H1 (cell line): ENCODE measurements around the gene NNMT. TPM values are rescaled to one million over a fixed set of nuclear protein-coding genes. Genes with fewer than 3 reads are reported as not detected.

Source experiments
- CTCF ChIA-PET: fragments of 300-600 bp; sonication (Branson Sonifier 250); formaldehyde crosslinking; loops from one replicate; lab custom pipeline; 2021; ENCODE audit not compliant: partially characterized antibody; lab: Charles Lee
- POLR2A ChIA-PET: fragments of 300-600 bp; sonication (Branson Sonifier 250); formaldehyde crosslinking; loops from one replicate; lab custom pipeline; 2021; ENCODE audit warnings: inconsistent platforms; ENCODE audit not compliant: partially characterized antibody; lab: Charles Lee
- DNase-seq, 2 experiments: peaks; one replicate each; pipeline versions ENCODE4 v3.0.0 to v3.0.0-alpha.2; 2010 to 2022; ENCODE audit warnings: low spot score in 2 of 2, low read depth in 1 of 2, mixed read lengths in 1 of 2
- FAIRE-seq: peaks from 2 replicates; lab custom pipeline; 2011; peaks lifted over from hg19 to GRCh38; lab: Jason Lieb, UNC
- H2AFZ ChIP-seq: 2 replicates; pipeline ENCODE4 v1.8.1; 2012; ENCODE audit warnings: low read length, inconsistent platforms
- H2AK5ac ChIP-seq: 2 replicates; pipeline ENCODE4 v1.6.1; 2013; ENCODE audit warnings: low read depth, low read length
- H2BK120ac ChIP-seq: replicated peaks from 2 replicates; pipeline ENCODE3; 2013; ENCODE audit warnings: low read depth, low read length, inconsistent platforms
- H2BK12ac ChIP-seq: 2 replicates; pipeline ENCODE4 v1.6.1; 2013; ENCODE audit warnings: low read depth, low read length
- H2BK15ac ChIP-seq: 2 replicates; pipeline ENCODE4 v1.6.1; 2013; ENCODE audit warnings: low read length
- H2BK20ac ChIP-seq: 2 replicates; pipeline ENCODE4 v1.6.1; 2013; ENCODE audit warnings: low read length
- H2BK5ac ChIP-seq: 2 replicates; pipeline ENCODE4 v1.6.1; 2013; ENCODE audit warnings: low read depth, low read length
- H3K14ac ChIP-seq: 2 replicates; pipeline ENCODE4 v1.6.1; 2013; ENCODE audit warnings: inconsistent platforms; ENCODE audit not compliant: insufficient read length
- H3K18ac ChIP-seq: 2 replicates; pipeline ENCODE4 v1.6.1; 2013; ENCODE audit warnings: low read length; ENCODE audit errors: extremely low read depth
- H3K23ac ChIP-seq: 2 replicates; pipeline ENCODE4 v1.6.1; 2013; ENCODE audit warnings: inconsistent platforms; ENCODE audit not compliant: insufficient read length
- H3K23me2 ChIP-seq: 2 replicates; pipeline ENCODE4 v1.6.1; 2013; ENCODE audit warnings: low read depth, low read length
- H3K27ac ChIP-seq: 2 replicates; pipeline ENCODE4 v1.6.1; 2011; ENCODE audit warnings: low read depth, low read length, inconsistent platforms
- H3K27me3 ChIP-seq, 4 experiments: replicated peaks in 1 of 4; 1 replicate in 1 of 4; 2 replicates in 3 of 4; pipeline versions ENCODE4 v1.6.1 to v1.8.1; 2011 to 2013; ENCODE audit warnings: low read length in 3 of 4, mild to moderate bottlenecking in 3 of 4, inconsistent platforms in 2 of 4, mixed read lengths in 2 of 4, moderate library complexity in 1 of 4; ENCODE audit not compliant: control insufficient read depth in 3 of 4, insufficient read depth in 3 of 4; ENCODE audit errors: extremely low read depth in 1 of 4
- H3K36me3 ChIP-seq, 4 experiments: 2 replicates each; pipeline versions ENCODE4 v1.6.1 to v1.8.1; 2011 to 2013; ENCODE audit warnings: mild to moderate bottlenecking in 4 of 4, low read length in 3 of 4, moderate library complexity in 2 of 4, control low read depth in 1 of 4, inconsistent platforms in 1 of 4; ENCODE audit not compliant: insufficient read depth in 4 of 4, control insufficient read depth in 2 of 4
- H3K4ac ChIP-seq: replicated peaks from 2 replicates; pipeline ENCODE3; 2013; ENCODE audit warnings: low read length, low read depth, mixed read lengths, inconsistent platforms; ENCODE audit not compliant: insufficient read length
- H3K4me1 ChIP-seq, 4 experiments: replicated peaks in 1 of 4; 1 replicate in 1 of 4; 2 replicates in 3 of 4; pipeline versions ENCODE4 v1.6.1 to v1.8.1; 2011 to 2013; ENCODE audit warnings: low read length in 3 of 4, inconsistent platforms in 2 of 4, mixed read lengths in 1 of 4; ENCODE audit not compliant: insufficient read depth in 4 of 4, control insufficient read depth in 3 of 4
- H3K4me2 ChIP-seq, 2 experiments: 2 replicates each; pipeline versions ENCODE4 v1.6.1 to v1.8.1; 2011 to 2013; ENCODE audit warnings: low read depth in 2 of 2, low read length in 2 of 2, control low read depth in 1 of 2, inconsistent platforms in 1 of 2, mild to moderate bottlenecking in 1 of 2; ENCODE audit not compliant: insufficient read depth in 1 of 2
- H3K4me3 ChIP-seq, 4 experiments: fragments of 200-600, 300-600 bp in 1 of 4; sonication (generic), shearing (Covaris generic), sonication (Bioruptor Twin) in 1 of 4; 2 replicates each; pipeline versions ENCODE4 v1.5.1 to v1.8.1; 2011 to 2016; ENCODE audit warnings: low read length in 4 of 4, low read depth in 3 of 4, control low read depth in 2 of 4, inconsistent platforms in 2 of 4, mild to moderate bottlenecking in 2 of 4, mixed read lengths in 1 of 4, moderate library complexity in 1 of 4; ENCODE audit not compliant: insufficient read depth in 2 of 4; ENCODE audit errors: extremely low read depth in 1 of 4
- H3K56ac ChIP-seq: replicated peaks from 2 replicates; pipeline ENCODE3; 2013; ENCODE audit warnings: low read depth, mild to moderate bottlenecking, mixed read lengths, low read length, inconsistent platforms; ENCODE audit not compliant: insufficient read length
- H3K79me1 ChIP-seq: 2 replicates; pipeline ENCODE4 v1.6.1; 2013; ENCODE audit warnings: low read depth, low read length, control low read depth
- H3K79me2 ChIP-seq, 2 experiments: 2 replicates each; pipeline versions ENCODE4 v1.6.1 to v1.8.1; 2012 to 2013; ENCODE audit warnings: low read length in 2 of 2, mild to moderate bottlenecking in 2 of 2, inconsistent platforms in 1 of 2; ENCODE audit not compliant: insufficient read depth in 2 of 2, control insufficient read depth in 1 of 2
- H3K9ac ChIP-seq, 4 experiments: replicated peaks in 1 of 4; 1 replicate in 1 of 4; 2 replicates in 3 of 4; pipeline versions ENCODE4 v1.6.1 to v1.8.1; 2011 to 2013; ENCODE audit warnings: low read depth in 3 of 4, low read length in 3 of 4, control low read depth in 2 of 4, mild to moderate bottlenecking in 2 of 4, moderate library complexity in 2 of 4, inconsistent platforms in 1 of 4; ENCODE audit errors: extremely low read depth in 1 of 4
- H3K9me3 ChIP-seq, 2 experiments: 2 replicates each; pipeline versions ENCODE4 v1.6.1 to v1.8.1; 2012 to 2013; ENCODE audit warnings: mild to moderate bottlenecking in 2 of 2, moderate library complexity in 2 of 2, control low read depth in 1 of 2, inconsistent platforms in 1 of 2, low read depth in 1 of 2, low read length in 1 of 2, mixed read lengths in 1 of 2; ENCODE audit not compliant: insufficient read depth in 2 of 2
- H4K20me1 ChIP-seq, 2 experiments: replicated peaks in 1 of 2; 2 replicates each; pipeline versions ENCODE3 to v1.8.1; 2011 to 2013; ENCODE audit warnings: inconsistent platforms in 2 of 2, low read length in 2 of 2, mild to moderate bottlenecking in 1 of 2; ENCODE audit not compliant: insufficient read depth in 2 of 2, control insufficient read depth in 1 of 2
- H4K5ac ChIP-seq: 2 replicates; pipeline ENCODE4 v1.6.1; 2013; ENCODE audit warnings: low read length, low read depth, mixed read lengths, inconsistent platforms; ENCODE audit not compliant: insufficient read length
- H4K8ac ChIP-seq: 2 replicates; pipeline ENCODE4 v1.8.0; 2013; ENCODE audit warnings: mild to moderate bottlenecking, moderate library complexity, low read length, inconsistent platforms; ENCODE audit not compliant: insufficient read depth; ENCODE audit errors: extremely low read depth
- H4K91ac ChIP-seq: replicated peaks from 2 replicates; pipeline ENCODE3; 2013; ENCODE audit warnings: low read length, mixed read lengths, inconsistent platforms; ENCODE audit not compliant: insufficient read length
- BACH1 ChIP-seq: IDR thresholded peaks from 2 replicates; pipeline ENCODE4 v1.6.1; 2012; ENCODE audit warnings: low read length, improper control_type of control experiment
- RAD21 ChIP-seq, 2 experiments: IDR thresholded peaks in 1 of 2; conservative IDR thresholded peaks in 1 of 2; 2 replicates each; pipeline ENCODE4 v1.6.1; 2011; ENCODE audit warnings: low read depth in 2 of 2, low read length in 2 of 2, improper control_type of control experiment in 1 of 2, inconsistent platforms in 1 of 2, mild to moderate bottlenecking in 1 of 2, moderate library complexity in 1 of 2
- SP2 ChIP-seq: IDR thresholded peaks from 2 replicates; pipeline ENCODE4 v1.6.1; 2012; ENCODE audit warnings: mild to moderate bottlenecking, low read length, inconsistent platforms
- TEAD4 ChIP-seq: IDR thresholded peaks from 2 replicates; pipeline ENCODE4 v1.6.1; 2012; ENCODE audit warnings: low read depth, low read length, inconsistent platforms, mixed read lengths
- WGBS, 2 experiments: shearing (Covaris generic) in 1 of 2; methylation state at CpG; one replicate each; pipeline versions ENCODE4 v1.1.6 to v1.1.7; 2013 to 2015; ENCODE audit warnings: low lambda C conversion rate in 2 of 2, mixed read lengths in 2 of 2, inconsistent platforms in 1 of 2, low coverage in 1 of 2, missing lambda C conversion rate in 1 of 2; ENCODE audit not compliant: insufficient replicate concordance in 2 of 2, insufficient coverage in 1 of 2, insufficient read length in 1 of 2; ENCODE audit errors: extremely low coverage in 1 of 2, missing lambda C conversion rate in 1 of 2; 5-methylcytosine and 5-hydroxymethylcytosine counted together
- polyA plus RNA-seq, 7 experiments: library from polyadenylated mRNA; depleted of rRNA in 3 of 7; stranded (reverse) in 5 of 7; unstranded in 2 of 7; fragments of >200 nt in 5 of 7; fragments of 200-250 nt in 2 of 7; gene quantifications; 1 replicate in 5 of 7; 2 replicates in 1 of 7; 4 replicates in 1 of 7; pipeline versions ENCODE4 v1.2.1 to v1.2.3, GENCODE V29; 2011 to 2013; ENCODE audit warnings: missing spikeins in 2 of 7, mixed read lengths in 2 of 7
- total RNA-seq: library from RNA; stranded (reverse); fragmentation: NEBNext Ultra II Directional; extraction: Animal tissue kit (Norgen Biotek cat#: 25700); gene quantifications from 2 replicates; pipeline ENCODE4 v1.2.1, GENCODE V29; 2021
- TF ChIP-seq, protein P1 (sequence below): IDR thresholded peaks from 2 replicates; pipeline ENCODE4 v1.6.1; 2012; ENCODE audit warnings: inconsistent platforms
- TF ChIP-seq, protein P2 (sequence below), 3 experiments: IDR thresholded peaks; 1 replicate in 2 of 3; 2 replicates in 1 of 3; pipeline versions ENCODE4 v1.5.1 to v1.6.1; 2011; ENCODE audit warnings: low read length in 3 of 3, mild to moderate bottlenecking in 3 of 3, inconsistent platforms in 2 of 3, low read depth in 1 of 3, moderate library complexity in 1 of 3; ENCODE audit not compliant: insufficient read depth in 1 of 3; ENCODE audit errors: control extremely low read depth in 1 of 3
- TF ChIP-seq, protein P3 (sequence below): IDR thresholded peaks from 2 replicates; pipeline ENCODE4 v1.6.1; 2012; ENCODE audit warnings: inconsistent platforms

The NNMT gene
- total and polyA plus RNA-seq, 2 of the 8 experiments (the other 6 are each of a cell fraction or from before 2014, with no cell fraction given): not detected

DNA sequence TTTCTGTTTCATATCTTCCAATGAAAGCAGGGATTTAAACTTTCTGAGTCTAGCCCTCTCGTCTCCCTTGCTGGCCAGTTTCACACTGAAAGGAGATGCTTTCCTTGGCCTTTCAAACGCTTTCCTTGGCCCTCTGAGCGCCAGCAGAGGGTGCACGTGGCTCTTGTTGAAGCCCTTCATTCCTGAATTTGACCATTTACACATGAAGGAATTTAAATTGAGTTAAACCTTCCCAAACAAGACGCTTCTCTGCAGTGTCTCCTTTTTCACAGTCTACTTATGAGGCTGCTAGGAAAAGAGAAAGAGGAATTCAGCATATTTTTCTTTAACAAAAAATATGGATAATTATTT is 21.6 kb downstream of the NNMT start:
- H4K20me1 ChIP-seq: no peaks in the 10 kb centered on the region
- H2BK20ac ChIP-seq: no peak overlapping the region
- no peak overlapping the region for H3K14ac ChIP-seq
- no peak overlapping the region for H3K23ac ChIP-seq
- H3K56ac ChIP-seq: no peak overlapping the region
- H2AK5ac ChIP-seq: no peak overlapping the region
- WGBS, 2 experiments: 12% methylated on average over 5 of the region's 5 CpGs; no CpG with 5 or more reads in 1 of the 2 experiments
- no peak overlapping the region for H3K4ac ChIP-seq
- no peaks in the 10 kb centered on the region for H3K79me2 ChIP-seq
- peak; percentile 97 for FAIRE-seq
- H3K9me3 ChIP-seq: no peaks in the 10 kb centered on the region
- H3K9ac ChIP-seq: no peak overlapping the region
- H3K4me1 ChIP-seq: peaks cover 2 to 24% (median 14%) of the 10 kb centered on the region in 4 experiments; a peak in 6 of 7 replicates
- ChIA-PET CTCF (interaction anchor here (0.7 to 2.2 kb wide), 9 partner anchors 11 to 394 kb away, joined by 3 to 7 read pairs (median 3); partner anchors contain the start of gene NNMT), POLR2A (no interaction called here)
- H3K18ac ChIP-seq: no peak overlapping the region
- no peak for TF ChIP-seq SP2
- TF ChIP-seq, protein P1, sequence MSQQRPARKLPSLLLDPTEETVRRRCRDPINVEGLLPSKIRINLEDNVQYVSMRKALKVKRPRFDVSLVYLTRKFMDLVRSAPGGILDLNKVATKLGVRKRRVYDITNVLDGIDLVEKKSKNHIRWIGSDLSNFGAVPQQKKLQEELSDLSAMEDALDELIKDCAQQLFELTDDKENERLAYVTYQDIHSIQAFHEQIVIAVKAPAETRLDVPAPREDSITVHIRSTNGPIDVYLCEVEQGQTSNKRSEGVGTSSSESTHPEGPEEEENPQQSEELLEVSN: peak; percentile 87
- peak; percentile 80 to 84 for TF ChIP-seq RAD21 (IDR thresholded peaks at IDR 0.05 in 1 of 2, conservative IDR thresholded peaks at IDR 0.05 in 1 of 2; ENCODE audit: low read depth in 2 of 2, low read length in 2 of 2)
- TF ChIP-seq TEAD4: 0 out of 2 replicates have a peak, but pooled peaks have one; percentile 33
- no peak for TF ChIP-seq BACH1
- TF ChIP-seq, protein P2, sequence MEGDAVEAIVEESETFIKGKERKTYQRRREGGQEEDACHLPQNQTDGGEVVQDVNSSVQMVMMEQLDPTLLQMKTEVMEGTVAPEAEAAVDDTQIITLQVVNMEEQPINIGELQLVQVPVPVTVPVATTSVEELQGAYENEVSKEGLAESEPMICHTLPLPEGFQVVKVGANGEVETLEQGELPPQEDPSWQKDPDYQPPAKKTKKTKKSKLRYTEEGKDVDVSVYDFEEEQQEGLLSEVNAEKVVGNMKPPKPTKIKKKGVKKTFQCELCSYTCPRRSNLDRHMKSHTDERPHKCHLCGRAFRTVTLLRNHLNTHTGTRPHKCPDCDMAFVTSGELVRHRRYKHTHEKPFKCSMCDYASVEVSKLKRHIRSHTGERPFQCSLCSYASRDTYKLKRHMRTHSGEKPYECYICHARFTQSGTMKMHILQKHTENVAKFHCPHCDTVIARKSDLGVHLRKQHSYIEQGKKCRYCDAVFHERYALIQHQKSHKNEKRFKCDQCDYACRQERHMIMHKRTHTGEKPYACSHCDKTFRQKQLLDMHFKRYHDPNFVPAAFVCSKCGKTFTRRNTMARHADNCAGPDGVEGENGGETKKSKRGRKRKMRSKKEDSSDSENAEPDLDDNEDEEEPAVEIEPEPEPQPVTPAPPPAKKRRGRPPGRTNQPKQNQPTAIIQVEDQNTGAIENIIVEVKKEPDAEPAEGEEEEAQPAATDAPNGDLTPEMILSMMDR (IDR thresholded peaks at IDR 0.05; ENCODE audit: control extremely low read depth in 1 of 3, insufficient read depth in 1 of 3, low read depth in 1 of 3, low read length in 3 of 3): peak; percentile 55 to 77 (median 68)
- TF ChIP-seq, protein P3, sequence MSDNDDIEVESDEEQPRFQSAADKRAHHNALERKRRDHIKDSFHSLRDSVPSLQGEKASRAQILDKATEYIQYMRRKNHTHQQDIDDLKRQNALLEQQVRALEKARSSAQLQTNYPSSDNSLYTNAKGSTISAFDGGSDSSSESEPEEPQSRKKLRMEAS: peak; percentile 93
- peak in 1 of 2 experiments; percentile 58 for DNase-seq
- H3K4me3 ChIP-seq: peak overlapping the region in 1 of 4 experiments; percentile 32; a peak in 1 of 8 replicates
- H2BK15ac ChIP-seq: no peak overlapping the region
- peak overlapping the region; percentile 57; the same call in 1 of the 2 replicates for H2AFZ ChIP-seq
- no peak overlapping the region for H2BK120ac ChIP-seq
- H3K27ac ChIP-seq: no peak overlapping the region
- H3K36me3 ChIP-seq: no peaks in the 10 kb centered on the region
- H3K27me3 ChIP-seq: no peaks in the 10 kb centered on the region; a peak in 1 of 7 replicates
- no peak overlapping the region; a peak in 1 of 4 replicates for H3K4me2 ChIP-seq
- H2BK5ac ChIP-seq: no peak overlapping the region
- no peaks in the 10 kb centered on the region for H3K23me2 ChIP-seq
- no peak overlapping the region for H4K8ac ChIP-seq
- H2BK12ac ChIP-seq: no peak overlapping the region
- no peak overlapping the region for H4K91ac ChIP-seq
- H3K79me1 ChIP-seq: no peaks in the 10 kb centered on the region
- no peak overlapping the region for H4K5ac ChIP-seq
